HG03159 (cell line): ENCODE data around the gene MAPRE3.

ENCODE experiments used
- ATAC-seq: cut with Tn5 transposase; IDR thresholded peaks from one replicate; pipeline ENCODE4 v1.9.1; 2021; ENCODE audit warnings: mild to moderate bottlenecking, moderate library complexity; ENCODE audit not compliant: unreplicated experiment

Gene MAPRE3

GRCh38 chr2:27038631-27039339 lies 68.3 kb downstream of the MAPRE3 start:
- no peak for ATAC-seq

- ATAC-seq = no peak
These were observed 69.0 kb downstream of the MAPRE3 start for GRCh38 chr2:27039426-27039825.

GRCh38 chr2:27039871-27040270 lies 69.4 kb downstream of the MAPRE3 start:
- ATAC-seq = no peak

GRCh38 chr2:27040282-27040681 lies 69.8 kb downstream of the MAPRE3 start:
- no peak for ATAC-seq

- no peak for ATAC-seq
These were observed 71.3 kb downstream of the MAPRE3 start for GRCh38 chr2:27041752-27042151.

GRCh38 chr2:27042159-27042661 lies 71.8 kb downstream of the MAPRE3 start:
- ATAC-seq = peak; percentile 67

GRCh38 chr2:27042985-27043634 lies 72.7 kb downstream of the MAPRE3 start:
- no peak for ATAC-seq

- peak; percentile 17 for ATAC-seq
These were observed 79.2 kb downstream of the MAPRE3 start for GRCh38 chr2:27049422-27050280.

GRCh38 chr2:27050281-27050995 lies 80.0 kb downstream of the MAPRE3 start:
- peak; percentile 47 for ATAC-seq

- peak; percentile 70 for ATAC-seq
These were observed 80.8 kb downstream of the MAPRE3 start, which contains the start of gene AGBL5 for GRCh38 chr2:27050996-27051901. Gene AGBL5 (plus strand): TSS chr2:27051668. CDS start chr2:27052959, 1,291 bp downstream.

GRCh38 chr2:27051902-27052645 lies 81.6 kb downstream of the MAPRE3 start:
- ATAC-seq = no peak

- ATAC-seq = no peak
These were observed 82.9 kb downstream of the MAPRE3 start for GRCh38 chr2:27053321-27053720.

GRCh38 chr2:27053776-27054175 lies 83.3 kb downstream of the MAPRE3 start:
- no peak for ATAC-seq

GRCh38 chr2:27054721-27055120 lies 84.3 kb downstream of the MAPRE3 start:
- ATAC-seq = no peak

- no peak for ATAC-seq
These were observed 86.7 kb downstream of the MAPRE3 start for GRCh38 chr2:27057184-27057583.

- no peak for ATAC-seq
These were observed 87.8 kb downstream of the MAPRE3 start for GRCh38 chr2:27058210-27058609.

GRCh38 chr2:27059141-27059820 lies 88.8 kb downstream of the MAPRE3 start:
- ATAC-seq = no peak

- no peak for ATAC-seq
These were observed 89.9 kb downstream of the MAPRE3 start for GRCh38 chr2:27060323-27060722.
